Neuron (in vitro differentiated cells): ENCODE results near the gene RGS6.

Source experiments
- H2AFZ ChIP-seq: one replicate; pipeline ENCODE4 v1.6.1; 2013; ENCODE audit warnings: low read depth, mild to moderate bottlenecking, inconsistent platforms, low read length, moderate library complexity
- H3K27me3 ChIP-seq: one replicate; pipeline ENCODE4 v1.6.1; 2013; ENCODE audit warnings: low read length; ENCODE audit not compliant: insufficient read depth
- H3K36me3 ChIP-seq: one replicate; pipeline ENCODE4 v1.6.1; 2013; ENCODE audit warnings: low read length; ENCODE audit not compliant: insufficient read depth
- H3K4me1 ChIP-seq: one replicate; pipeline ENCODE4 v1.6.1; 2013; ENCODE audit warnings: low read length; ENCODE audit not compliant: insufficient read depth
- H3K4me3 ChIP-seq: 2 replicates; pipeline ENCODE4 v1.5.1; 2013; ENCODE audit warnings: mild to moderate bottlenecking, low read length, moderate library complexity
- H3K9me3 ChIP-seq: one replicate; pipeline ENCODE4 v1.6.1; 2013; ENCODE audit warnings: low read length

Gene RGS6

DNA sequence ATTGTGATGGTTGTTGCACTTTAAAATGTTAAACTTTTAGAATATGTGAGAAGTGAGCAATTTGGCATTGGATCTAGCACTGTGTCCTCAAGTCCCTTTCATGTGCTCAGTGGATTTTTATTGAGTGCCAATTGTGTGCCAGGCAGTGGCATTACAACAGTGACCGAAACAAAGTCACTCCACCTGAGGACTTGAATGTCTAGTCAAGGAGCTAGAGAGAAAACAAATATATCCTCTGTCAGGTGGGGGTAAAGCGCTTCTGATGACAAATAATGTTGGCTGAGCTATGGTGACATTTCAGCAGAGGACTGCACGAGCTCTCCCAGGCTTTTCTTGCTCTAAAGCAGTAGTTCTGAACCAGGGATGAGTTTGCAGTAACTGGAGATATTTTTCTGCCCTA lies 240.4 kb downstream of the RGS6 start:
- Histone ChIP-seq H3K4me3 (no peak overlapping the region), H3K27me3 (peaks cover 9% of the 10 kb centered on the region), H3K9me3 (no peaks in the 10 kb centered on the region), H3K4me1 (no peaks in the 10 kb centered on the region), H2AFZ (no peak overlapping the region), H3K36me3 (no peaks in the 10 kb centered on the region)

DNA sequence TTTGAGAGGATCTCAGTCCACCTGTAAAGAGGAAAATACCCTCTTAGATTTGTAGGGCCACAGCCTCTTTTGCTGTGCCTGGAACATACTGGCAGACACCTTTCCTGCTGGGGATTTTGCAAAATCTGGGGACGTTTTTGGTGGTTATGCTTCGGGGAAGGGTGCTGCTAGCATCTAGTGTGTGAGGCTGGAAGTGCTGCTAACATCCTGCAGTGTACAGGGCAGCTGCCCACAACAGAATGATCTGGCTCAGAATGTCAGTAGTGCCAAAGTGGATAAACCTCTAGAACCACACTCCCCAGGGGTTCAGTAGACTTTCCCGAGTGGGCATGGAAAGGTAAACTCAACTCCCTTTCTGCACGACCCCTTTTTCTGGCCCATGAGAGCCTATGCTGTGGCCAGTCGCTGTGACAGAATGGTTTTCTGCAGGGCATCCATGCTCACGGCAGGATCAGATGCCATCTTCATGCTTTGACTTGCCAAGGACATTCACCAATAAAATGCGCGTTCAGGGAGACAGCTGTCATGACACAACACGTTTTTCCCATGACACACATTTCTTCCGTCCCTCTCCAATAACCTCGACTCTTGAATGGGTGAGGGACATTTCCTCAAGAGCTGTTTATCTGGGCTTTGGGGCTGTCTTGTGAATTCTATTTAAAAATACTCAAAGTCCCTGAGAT lies 240.9 kb downstream of the RGS6 start:
- Histone ChIP-seq H3K4me3 (no peak overlapping the region), H3K27me3 (peaks cover 13% of the 10 kb centered on the region), H3K4me1 (no peaks in the 10 kb centered on the region), H3K36me3 (no peaks in the 10 kb centered on the region), H2AFZ (no peak overlapping the region), H3K9me3 (no peaks in the 10 kb centered on the region)

DNA sequence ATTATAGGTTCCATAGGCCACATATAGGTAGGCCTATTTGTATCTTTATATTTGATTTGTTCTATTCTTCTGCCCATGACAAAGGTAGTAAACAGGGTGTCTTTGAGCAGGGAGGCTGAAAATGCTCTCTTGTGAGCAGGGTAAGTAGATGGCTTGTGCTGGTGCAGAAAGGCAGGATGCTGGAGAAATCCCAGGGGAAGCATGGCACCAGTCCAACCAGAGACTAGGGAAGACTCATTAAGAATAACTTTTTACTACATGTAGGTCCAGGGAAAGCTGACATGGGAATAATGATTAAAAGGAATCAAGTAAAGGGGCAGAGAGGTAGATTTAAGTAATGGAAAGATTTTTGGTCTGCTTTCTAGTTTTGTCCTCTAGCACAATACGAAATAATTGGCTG lies 245.0 kb downstream of the RGS6 start:
- Histone ChIP-seq H3K36me3 (no peaks in the 10 kb centered on the region), H2AFZ (no peak overlapping the region), H3K4me3 (no peak overlapping the region), H3K9me3 (peaks cover 3% of the 10 kb centered on the region), H3K27me3 (peaks cover 13% of the 10 kb centered on the region), H3K4me1 (no peaks in the 10 kb centered on the region)

DNA sequence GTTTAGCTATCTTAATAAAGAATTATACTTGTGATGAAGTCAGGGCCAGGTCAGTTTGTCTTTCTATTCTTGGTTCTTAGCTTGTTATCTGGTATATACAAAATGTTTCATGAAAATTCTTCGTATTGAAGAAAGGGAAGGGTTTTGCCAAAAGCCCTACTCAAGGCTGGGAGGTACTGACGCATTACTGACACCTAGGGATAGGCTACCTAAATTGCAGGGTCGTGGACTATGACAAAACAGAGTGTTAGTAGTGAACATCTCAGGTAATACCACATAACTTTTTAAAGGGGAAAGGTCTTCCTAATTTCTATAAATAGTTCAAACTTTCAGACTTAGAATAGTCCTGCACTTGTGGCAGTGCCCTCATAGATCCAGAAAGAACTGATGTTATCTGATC lies 246.3 kb downstream of the RGS6 start:
- Histone ChIP-seq H3K27me3 (peaks cover 8% of the 10 kb centered on the region), H3K36me3 (no peaks in the 10 kb centered on the region), H3K4me3 (no peak overlapping the region), H3K4me1 (no peaks in the 10 kb centered on the region), H2AFZ (no peak overlapping the region), H3K9me3 (peaks cover 3% of the 10 kb centered on the region)

DNA sequence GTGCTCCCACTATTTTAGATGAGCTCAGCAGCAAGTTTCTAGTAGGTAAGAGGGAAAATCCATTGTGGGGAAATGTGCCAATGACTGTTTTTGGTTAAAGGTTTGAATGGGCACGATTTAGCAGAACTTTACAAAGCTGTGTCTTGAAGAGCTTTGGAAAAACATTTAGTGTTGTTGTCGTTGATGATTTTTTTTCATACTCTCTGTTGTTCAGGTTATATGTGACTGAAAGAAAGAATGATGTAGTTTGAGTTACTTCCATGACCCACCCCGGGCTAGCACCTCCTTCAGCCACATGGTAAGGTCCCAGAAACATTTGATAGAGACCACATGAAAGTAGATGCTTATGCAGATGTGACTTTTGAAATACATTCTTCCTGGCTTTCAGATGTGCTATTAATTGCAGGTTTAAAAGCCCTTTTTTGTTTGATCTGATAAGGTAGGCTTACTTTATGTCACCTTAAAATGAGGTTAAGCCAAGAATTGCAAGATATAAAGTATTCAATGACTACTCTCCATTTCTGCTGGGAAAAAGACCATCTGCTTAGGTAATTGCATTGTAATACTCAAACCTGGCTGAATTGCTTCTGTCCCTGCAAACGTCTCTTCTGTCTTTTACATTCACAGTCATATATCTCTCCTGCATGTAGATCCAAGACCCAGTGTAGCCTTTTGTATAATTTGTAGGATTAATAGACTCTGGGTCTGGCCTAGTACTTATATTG lies 250.6 kb downstream of the RGS6 start:
- peaks cover 1% of the 10 kb centered on the region for H3K27me3 ChIP-seq
- peaks cover 23% of the 10 kb centered on the region for H3K4me1 ChIP-seq

DNA sequence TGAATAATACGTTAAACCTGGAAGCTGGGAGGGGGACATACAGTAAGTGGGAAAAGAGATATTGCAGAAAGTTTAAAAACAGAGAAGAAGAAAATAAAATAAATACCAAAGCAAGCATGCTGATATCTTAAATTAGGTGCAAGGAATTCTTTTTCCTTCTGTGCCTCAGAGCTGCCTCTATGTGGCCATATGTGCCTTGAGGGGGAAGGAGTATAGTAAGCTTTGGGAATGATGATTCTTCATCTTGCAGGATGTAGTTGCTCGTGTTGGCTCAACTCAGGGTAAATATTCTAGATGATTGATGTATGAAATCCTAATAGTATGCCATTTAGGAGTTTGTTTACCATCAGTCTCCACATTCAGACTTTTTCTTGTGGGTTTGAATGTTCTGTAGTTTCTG lies 251.4 kb downstream of the RGS6 start:
- peaks cover 3% of the 10 kb centered on the region for H3K9me3 ChIP-seq
- peaks cover 25% of the 10 kb centered on the region for H3K4me1 ChIP-seq
- H2AFZ ChIP-seq: no peak overlapping the region
- H3K36me3 ChIP-seq: no peaks in the 10 kb centered on the region
- no peaks in the 10 kb centered on the region for H3K27me3 ChIP-seq
- H3K4me3 ChIP-seq: no peak overlapping the region

More for the DNA sequence above, 250.6 kb downstream of the RGS6 start:
- H3K9me3 ChIP-seq: peaks cover 3% of the 10 kb centered on the region
- H3K36me3 ChIP-seq: no peaks in the 10 kb centered on the region
- no peak overlapping the region for H2AFZ ChIP-seq
- no peak overlapping the region for H3K4me3 ChIP-seq

DNA sequence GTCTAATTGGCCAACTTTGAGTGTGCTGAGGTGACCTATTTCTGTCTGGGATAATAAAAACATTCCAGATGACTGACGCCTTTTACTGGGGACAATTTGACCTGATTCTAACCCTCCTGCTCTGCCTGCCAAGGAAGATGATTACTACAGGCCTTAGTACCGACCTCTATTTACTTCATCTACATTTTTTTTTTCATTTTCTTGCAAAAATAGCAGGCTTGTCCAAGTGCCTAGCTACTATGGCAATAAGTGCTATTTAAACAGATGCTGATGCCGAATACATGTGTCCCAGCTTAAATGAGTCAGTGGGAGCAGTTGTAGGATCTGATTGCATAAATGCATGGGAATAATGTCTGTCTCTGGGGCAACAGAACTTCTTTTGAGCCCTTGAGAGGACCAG lies 254.3 kb downstream of the RGS6 start:
- Histone ChIP-seq H3K4me3 (no peak overlapping the region), H3K36me3 (no peaks in the 10 kb centered on the region), H3K9me3 (no peaks in the 10 kb centered on the region), H2AFZ (no peak overlapping the region), H3K4me1 (peaks cover 25% of the 10 kb centered on the region), H3K27me3 (peaks cover 8% of the 10 kb centered on the region)

DNA sequence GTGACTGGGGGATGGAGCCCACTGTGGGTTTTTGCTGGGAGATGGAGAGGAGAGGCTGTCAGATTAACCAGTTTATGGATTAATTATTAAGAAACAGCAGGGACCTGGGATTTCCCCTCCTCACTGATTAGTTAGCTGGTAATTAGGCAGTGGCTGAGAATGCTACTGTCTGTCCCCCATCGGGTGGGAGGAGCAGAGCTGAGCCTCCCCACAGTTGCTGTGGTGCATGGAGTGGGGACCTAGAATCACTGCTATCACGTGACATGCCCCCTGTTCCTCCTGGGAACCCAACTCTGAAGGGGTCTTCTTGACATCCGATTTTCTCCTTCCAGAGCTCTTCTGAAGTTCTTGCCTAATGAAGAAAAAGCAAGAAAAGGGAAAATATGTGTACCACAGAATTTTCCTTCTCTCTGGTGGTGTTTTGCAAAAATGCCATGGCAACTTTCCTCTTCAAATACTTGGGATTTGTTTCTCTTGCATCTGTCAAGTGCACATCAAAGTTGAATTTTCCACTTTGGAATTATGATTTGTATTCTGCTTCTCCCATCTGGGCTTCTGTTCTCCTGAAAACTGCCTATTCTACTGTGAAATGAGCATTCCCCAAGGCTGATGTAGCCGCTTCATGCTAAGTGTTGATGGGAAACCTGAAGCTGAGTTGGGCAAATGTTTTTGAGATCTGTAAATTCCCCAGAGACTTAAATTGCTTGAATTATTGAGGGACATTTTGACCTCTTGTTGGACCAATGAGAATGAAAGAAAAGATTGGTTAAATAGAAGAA lies 264.2 kb downstream of the RGS6 start:
- H3K4me3 ChIP-seq: no peak overlapping the region
- no peaks in the 10 kb centered on the region for H3K9me3 ChIP-seq
- H3K27me3 ChIP-seq: peaks cover 4% of the 10 kb centered on the region
- no peaks in the 10 kb centered on the region for H3K4me1 ChIP-seq
- no peak overlapping the region for H2AFZ ChIP-seq
- no peaks in the 10 kb centered on the region for H3K36me3 ChIP-seq

DNA sequence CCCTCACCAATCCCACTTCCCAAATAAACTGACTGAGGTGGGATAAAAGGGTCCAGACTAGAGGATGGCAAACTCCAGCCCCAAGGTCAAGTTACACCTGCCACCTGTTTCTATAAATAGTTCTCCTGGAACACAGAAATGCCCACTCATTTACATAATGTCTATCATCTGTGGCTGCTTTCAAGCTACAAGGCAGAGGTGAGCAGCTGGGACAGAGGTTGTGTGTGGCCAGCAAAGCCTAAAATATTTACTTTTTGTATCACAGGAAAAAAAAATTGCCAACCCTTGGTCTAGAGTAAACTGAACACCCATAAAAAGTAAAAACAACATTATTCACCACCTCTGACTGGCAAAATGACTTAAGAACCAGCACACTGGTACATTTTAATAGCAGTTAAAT lies 269.4 kb downstream of the RGS6 start:
- H3K9me3 ChIP-seq: peaks cover 3% of the 10 kb centered on the region
- peaks cover 4% of the 10 kb centered on the region for H3K27me3 ChIP-seq
- no peak overlapping the region for H2AFZ ChIP-seq
- no peaks in the 10 kb centered on the region for H3K36me3 ChIP-seq
- H3K4me3 ChIP-seq: no peak overlapping the region
- H3K4me1 ChIP-seq: no peaks in the 10 kb centered on the region

DNA sequence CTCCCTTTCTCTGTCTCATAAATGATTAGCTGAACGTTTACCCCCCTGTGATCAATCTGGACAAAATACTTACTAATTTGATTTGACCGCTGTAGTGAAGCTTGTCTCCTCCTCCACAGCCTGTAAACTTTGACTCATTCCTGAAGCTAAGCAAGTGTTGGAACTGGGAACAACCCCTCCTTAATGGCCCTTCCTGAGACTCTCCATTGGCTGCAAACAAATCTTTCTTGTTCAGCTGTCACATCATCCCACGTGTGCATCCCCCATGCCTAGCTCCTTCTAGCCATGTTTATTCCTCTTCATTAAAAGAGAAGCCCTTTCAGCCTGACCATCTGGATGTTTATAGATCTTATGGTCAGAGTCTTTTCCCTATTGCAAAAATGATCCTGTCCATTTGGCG lies 281.2 kb downstream of the RGS6 start:
- H3K4me1 ChIP-seq: no peaks in the 10 kb centered on the region
- H3K9me3 ChIP-seq: no peaks in the 10 kb centered on the region
- H3K4me3 ChIP-seq: no peak overlapping the region
- H3K36me3 ChIP-seq: no peaks in the 10 kb centered on the region
- H2AFZ ChIP-seq: no peak overlapping the region
- H3K27me3 ChIP-seq: peaks cover 3% of the 10 kb centered on the region

DNA sequence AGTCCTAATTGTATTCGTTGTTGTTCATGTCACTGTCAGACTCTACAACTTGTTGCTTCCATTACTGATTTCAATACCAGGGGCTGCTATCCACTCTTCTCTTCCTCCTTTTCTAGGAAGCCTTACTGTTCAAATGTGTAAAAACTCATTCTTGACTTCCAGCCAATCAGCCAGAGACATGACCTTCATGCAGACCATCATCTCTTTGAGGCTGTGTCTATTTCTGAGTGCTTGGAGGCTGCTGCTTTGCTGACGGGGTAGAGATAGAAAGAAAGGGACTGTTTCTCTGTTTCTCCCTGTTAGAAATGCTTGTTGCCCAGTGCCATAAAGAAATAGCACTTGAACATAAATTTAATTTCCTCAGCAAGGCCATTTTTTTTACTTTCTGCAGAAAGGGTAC lies 282.9 kb downstream of the RGS6 start:
- no peak overlapping the region for H3K4me3 ChIP-seq
- no peaks in the 10 kb centered on the region for H3K36me3 ChIP-seq
- no peaks in the 10 kb centered on the region for H3K9me3 ChIP-seq

DNA sequence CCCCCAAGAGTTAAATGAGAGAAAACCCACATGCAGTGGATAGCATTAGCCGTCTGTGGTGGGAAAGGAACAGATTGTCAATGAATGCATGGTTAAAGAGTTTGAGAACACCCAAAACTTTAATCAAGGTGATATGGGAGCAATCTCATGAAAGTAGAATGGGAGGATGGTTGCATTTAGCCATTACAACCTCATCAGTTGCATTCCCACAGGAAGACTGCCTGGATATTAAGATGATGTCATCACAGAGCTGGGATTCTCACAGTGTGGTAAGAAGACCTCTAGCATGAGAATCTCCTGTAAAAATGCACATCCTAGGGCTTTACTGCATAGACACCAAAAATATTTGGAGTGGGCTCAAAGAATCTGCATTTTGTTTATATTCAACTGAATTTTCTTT lies 284.9 kb downstream of the RGS6 start:
- Histone ChIP-seq H3K4me1 (no peaks in the 10 kb centered on the region), H2AFZ (no peak overlapping the region), H3K27me3 (no peaks in the 10 kb centered on the region), H3K9me3 (no peaks in the 10 kb centered on the region), H3K36me3 (no peaks in the 10 kb centered on the region), H3K4me3 (no peak overlapping the region)

More for the DNA sequence above, 282.9 kb downstream of the RGS6 start:
- no peaks in the 10 kb centered on the region for H3K27me3 ChIP-seq
- H3K4me1 ChIP-seq: no peaks in the 10 kb centered on the region
- H2AFZ ChIP-seq: no peak overlapping the region

DNA sequence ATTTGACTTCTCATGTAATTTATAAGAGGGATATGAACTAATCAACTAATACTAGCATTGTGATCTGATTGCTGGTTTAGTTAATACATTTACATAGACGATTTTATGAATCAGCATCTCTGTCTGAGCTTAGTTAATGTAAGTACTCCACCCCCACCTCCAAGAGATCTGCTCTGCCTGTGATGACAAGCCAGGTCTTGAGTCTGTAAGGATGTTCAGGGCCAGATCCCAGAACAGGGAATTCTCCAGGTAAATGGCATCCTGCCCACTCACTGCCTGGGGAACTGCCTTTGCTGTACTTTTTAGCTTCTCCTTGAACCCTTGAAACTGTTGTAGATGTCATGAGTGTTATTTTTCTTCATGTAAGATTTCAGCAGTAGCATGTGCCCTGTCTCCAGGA lies 289.8 kb downstream of the RGS6 start:
- no peaks in the 10 kb centered on the region for H3K9me3 ChIP-seq
- H3K4me3 ChIP-seq: no peak overlapping the region
- no peaks in the 10 kb centered on the region for H3K27me3 ChIP-seq
- no peak overlapping the region for H2AFZ ChIP-seq
- H3K36me3 ChIP-seq: no peaks in the 10 kb centered on the region
- no peaks in the 10 kb centered on the region for H3K4me1 ChIP-seq
